Subcutaneous adipose tissue (tissue), 4 donors: ENCODE data around the gene LPAR6. TPM values are rescaled to one million over a fixed set of nuclear protein-coding genes. Genes with fewer than 3 reads are reported as not detected.

Experiments
- total RNA-seq, 4 donors: library from RNA; depleted of rRNA; stranded (reverse); fragments of >200 nt; gene quantifications; one replicate each; pipeline ENCODE4 v1.1.0, GENCODE V29; 2016
- TF ChIP-seq, protein P1 (sequence below): fragments of 450-650 bp; IDR thresholded peaks from one replicate; pipeline ENCODE4 v1.5.1; 2016; ENCODE audit warnings: low read depth, mild to moderate bottlenecking, control low read depth, antibody characterized with exemption, moderate library complexity

The LPAR6 gene
- total RNA-seq, 4 donors from 2014 or later = 25.5 to 52.9 (median 48.4) TPM

- TF ChIP-seq, protein P1, sequence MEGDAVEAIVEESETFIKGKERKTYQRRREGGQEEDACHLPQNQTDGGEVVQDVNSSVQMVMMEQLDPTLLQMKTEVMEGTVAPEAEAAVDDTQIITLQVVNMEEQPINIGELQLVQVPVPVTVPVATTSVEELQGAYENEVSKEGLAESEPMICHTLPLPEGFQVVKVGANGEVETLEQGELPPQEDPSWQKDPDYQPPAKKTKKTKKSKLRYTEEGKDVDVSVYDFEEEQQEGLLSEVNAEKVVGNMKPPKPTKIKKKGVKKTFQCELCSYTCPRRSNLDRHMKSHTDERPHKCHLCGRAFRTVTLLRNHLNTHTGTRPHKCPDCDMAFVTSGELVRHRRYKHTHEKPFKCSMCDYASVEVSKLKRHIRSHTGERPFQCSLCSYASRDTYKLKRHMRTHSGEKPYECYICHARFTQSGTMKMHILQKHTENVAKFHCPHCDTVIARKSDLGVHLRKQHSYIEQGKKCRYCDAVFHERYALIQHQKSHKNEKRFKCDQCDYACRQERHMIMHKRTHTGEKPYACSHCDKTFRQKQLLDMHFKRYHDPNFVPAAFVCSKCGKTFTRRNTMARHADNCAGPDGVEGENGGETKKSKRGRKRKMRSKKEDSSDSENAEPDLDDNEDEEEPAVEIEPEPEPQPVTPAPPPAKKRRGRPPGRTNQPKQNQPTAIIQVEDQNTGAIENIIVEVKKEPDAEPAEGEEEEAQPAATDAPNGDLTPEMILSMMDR = no peak
Measured at GRCh38 chr13:48429886-48430285, 17.0 kb upstream of the LPAR6 start.

DNA sequence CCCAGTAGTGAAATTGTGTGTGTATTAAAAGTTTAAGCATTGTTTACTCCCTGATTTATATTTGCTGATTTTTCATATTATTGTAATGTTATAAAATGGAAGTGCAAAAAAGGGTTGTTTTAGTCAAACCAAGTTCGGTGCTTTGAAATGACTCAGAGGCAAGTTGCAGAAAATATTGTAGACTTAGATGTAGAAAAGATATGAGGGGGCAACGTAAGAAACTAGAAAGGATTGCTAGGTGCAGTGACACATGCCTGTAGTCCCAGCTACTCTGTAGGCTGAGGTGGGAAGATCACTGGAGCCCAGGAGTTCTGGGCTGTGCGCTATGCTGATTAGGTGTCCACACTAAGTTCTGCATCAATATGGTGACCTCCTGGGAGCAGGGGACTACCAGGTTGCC lies 16.1 kb upstream of the LPAR6 start:
- TF ChIP-seq, protein P1 = no peak

GRCh38 chr13:48426052-48426451 lies 13.1 kb upstream of the LPAR6 start:
- TF ChIP-seq, protein P1 = no peak

DNA sequence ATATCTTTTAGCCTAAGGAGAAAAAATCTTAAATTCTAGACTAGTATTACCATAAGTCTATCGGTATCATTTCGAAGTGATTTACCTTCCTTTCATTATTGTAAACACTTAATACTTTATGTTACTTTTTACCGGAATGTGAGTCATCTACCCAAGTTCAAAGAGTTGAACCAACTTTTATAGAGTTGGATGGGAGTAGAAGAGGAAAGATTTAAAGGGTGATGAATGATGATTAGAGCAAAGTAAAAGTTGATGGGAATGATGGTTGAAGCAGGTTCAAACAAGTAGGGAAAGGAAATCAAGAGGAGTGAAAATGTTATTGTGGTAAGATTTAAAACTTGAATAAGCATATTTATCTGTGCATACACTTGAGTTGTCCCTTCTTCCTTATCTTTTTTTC lies 11.3 kb upstream of the LPAR6 start:
- TF ChIP-seq, protein P1 = no peak

- TF ChIP-seq, protein P1 = no peak
Measured at GRCh38 chr13:48415516-48415915, 2.6 kb upstream of the LPAR6 start.

- TF ChIP-seq, protein P1 = no peak
Measured at GRCh38 chr13:48414501-48414900, 1.6 kb upstream of the LPAR6 start.

DNA sequence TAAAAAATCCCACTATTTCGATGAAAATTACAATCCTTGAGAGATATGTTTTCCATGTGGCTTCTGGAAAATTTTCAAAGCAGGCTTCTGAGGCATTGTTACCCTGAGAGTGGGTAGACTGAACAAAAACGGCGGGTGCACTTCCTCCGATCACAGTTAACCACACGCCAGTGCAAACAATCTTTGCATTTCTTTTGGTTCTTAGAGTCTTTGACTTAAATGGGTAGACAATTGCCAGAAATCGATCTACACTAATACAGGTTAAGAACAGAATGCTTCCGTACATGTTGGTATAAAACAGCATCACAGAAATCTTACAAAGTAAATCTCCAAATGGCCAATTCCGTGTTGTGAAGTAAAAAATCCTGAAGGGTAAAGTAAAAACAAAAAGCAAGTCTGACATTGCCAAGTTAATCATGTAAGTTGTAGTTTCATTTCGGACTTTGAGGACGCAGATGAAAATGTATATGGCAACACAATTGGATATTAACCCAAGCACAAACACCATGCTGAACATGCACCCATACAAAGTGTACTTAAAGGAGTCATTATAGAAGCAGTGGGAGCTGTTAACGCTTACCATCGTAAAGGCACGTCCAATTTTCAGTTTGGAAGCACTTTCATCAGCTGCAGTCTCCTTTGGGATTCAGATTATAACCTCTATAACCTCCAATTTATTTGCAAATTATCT lies 927 bp downstream of the LPAR6 start:
- TF ChIP-seq, protein P1 = no peak
